Heart right ventricle (tissue), 16 donors: ENCODE measurements around the gene ATXN2L. TPM values are rescaled to one million over a fixed set of nuclear protein-coding genes. Genes with fewer than 3 reads are reported as not detected.
"Not testable (repeated sequence)": the region's sequence is repeated elsewhere in the genome, so short reads cannot be mapped to it uniquely, and the experiment has no call there.

Experiments
- ATAC-seq, 8 donors: fragments of 200-7000 bp; cut with Tn5 transposase; one replicate each; pipeline ENCODE4 v1.9.1; 2020; ENCODE audit warnings: mild to moderate bottlenecking in 8 of 8, moderate library complexity in 8 of 8, moderate number of reproducible peaks in 1 of 8
- DNase-seq, 2 donors: peaks; one replicate each; pipeline ENCODE4 v3.0.0-alpha.2; 2020
- H3K27ac ChIP-seq, 10 donors: fragments of 200-600 bp; sonication (generic) in 2 of 10; one replicate each; pipeline versions ENCODE4 v1.5.0 to v1.8.0; 2020 to 2022; ENCODE audit warnings: mild to moderate bottlenecking in 3 of 10
- H3K27me3 ChIP-seq, 7 donors: fragments of 200-600 bp; one replicate each; pipeline ENCODE4 v1.8.0; 2021 to 2022; ENCODE audit warnings: mild to moderate bottlenecking in 2 of 7
- H3K36me3 ChIP-seq, 9 donors: fragments of 200-600 bp; sonication (generic) in 1 of 9; one replicate each; pipeline versions ENCODE4 v1.5.0 to v1.8.0; 2020 to 2022; ENCODE audit warnings: mild to moderate bottlenecking in 2 of 9
- H3K4me1 ChIP-seq, 9 donors: fragments of 200-600 bp; sonication (generic) in 1 of 9; one replicate each; pipeline versions ENCODE4 v1.5.0 to v1.8.0; 2020 to 2022; ENCODE audit warnings: mild to moderate bottlenecking in 4 of 9
- H3K4me3 ChIP-seq, 10 donors: fragments of 200-600 bp; sonication (generic) in 2 of 10; one replicate each; pipeline versions ENCODE4 v1.5.0 to v1.8.0; 2020 to 2022; ENCODE audit warnings: mild to moderate bottlenecking in 7 of 10, moderate library complexity in 2 of 10
- H3K9me3 ChIP-seq, 11 donors: fragments of 200-600 bp in 10 of 11; sonication (generic) in 2 of 11; one replicate each; pipeline versions ENCODE4 v1.5.0 to v1.8.0; 2013 to 2022; ENCODE audit warnings: mild to moderate bottlenecking in 2 of 11, control low read depth in 1 of 11, moderate library complexity in 1 of 11
- WGBS, 2 donors: extraction: QIAGEN DNeasy Blood & Tissue Kit; methylation state at CpG; one replicate each; pipeline ENCODE4 v1.1.7; 2013; ENCODE audit warnings: inconsistent platforms in 1 of 2; 5-methylcytosine and 5-hydroxymethylcytosine counted together
- intact Hi-C, 10 donors: fragments of 100-400 bp; cut with DNase I; formaldehyde crosslinking; loops; one replicate each; pipeline versions ENCODE4 v1.11.1 to v1.14.2; 2022
- long read RNA-seq, 3 donors: library from polyadenylated mRNA; unstranded; transcript quantifications; one replicate each; pipeline ENCODE4 v2.0.0, GENCODE V29; 2020 to 2021
- polyA plus RNA-seq, 2 donors: library from polyadenylated mRNA; stranded (reverse); fragments of 200-250 nt; gene quantifications; one replicate each; pipeline ENCODE4 v1.2.3, GENCODE V29; 2013
- total RNA-seq, 10 donors: library from RNA; stranded (reverse); fragmentation: NEBNext Ultra II Directional in 3 of 10; extraction: Animal tissue kit (Norgen Biotek cat#: 25700) in 3 of 10; gene quantifications; one replicate each; pipeline versions ENCODE4 v1.2.1 to v1.2.4, GENCODE V29; 2021 to 2023
- TF ChIP-seq, protein P1 (sequence below), 9 donors: fragments of 200-600 bp; sonication (generic) in 2 of 9; IDR thresholded peaks; one replicate each; pipeline versions ENCODE4 v1.5.0 to v1.8.0; 2021 to 2022; ENCODE audit warnings: antibody characterized with exemption in 9 of 9, mild to moderate bottlenecking in 5 of 9, moderate library complexity in 1 of 9
- donor health status: Arrhythmogenic right ventricular cardiomyopathy.
- donor health status: ischemic (EF 13 %, LVEDD 7.1; RV severe dilation, severe dysfunction).
- donor health status: healthy with polysubstance abuse.
- donor health status: DM: no; HTN: yes; CAD: no.
- donor health status: DM: no; HTN: no; CAD: no.
- donor health status: ischemic (EF 25% LVEDD 6.9; RV normal size, moderate dysfunction).
- donor health status: ischemic (EF 25% LVEDD 5.7; RV mildly dilated, moderate dysfunction).
- donor health status: healthy.
- donor health status: DM: yes; HTN: yes; CAD: no.
- donor health status: Ischemic cardiomyopathy.
- donor health status: ischemic (EF 35%, LVEDD 5.7; RV mildly dilated, moderate dysfunction).
- donor health status: nonischemic (EF 11% LVEDD 7.7; RV severe dilation, severe dysfunction).
- donor health status: DM: yes; HTN: yes; CAD: no.
- donor health status: PGD.
- donor health status: ischemic (EF 29% LVEDD 5.4; RV normal size, mild dysfunction).
- donor health status: nonischemic (EF 23%, LVEDD 6.1; RV moderate dilation, normal function).

Gene ATXN2L, protein sequence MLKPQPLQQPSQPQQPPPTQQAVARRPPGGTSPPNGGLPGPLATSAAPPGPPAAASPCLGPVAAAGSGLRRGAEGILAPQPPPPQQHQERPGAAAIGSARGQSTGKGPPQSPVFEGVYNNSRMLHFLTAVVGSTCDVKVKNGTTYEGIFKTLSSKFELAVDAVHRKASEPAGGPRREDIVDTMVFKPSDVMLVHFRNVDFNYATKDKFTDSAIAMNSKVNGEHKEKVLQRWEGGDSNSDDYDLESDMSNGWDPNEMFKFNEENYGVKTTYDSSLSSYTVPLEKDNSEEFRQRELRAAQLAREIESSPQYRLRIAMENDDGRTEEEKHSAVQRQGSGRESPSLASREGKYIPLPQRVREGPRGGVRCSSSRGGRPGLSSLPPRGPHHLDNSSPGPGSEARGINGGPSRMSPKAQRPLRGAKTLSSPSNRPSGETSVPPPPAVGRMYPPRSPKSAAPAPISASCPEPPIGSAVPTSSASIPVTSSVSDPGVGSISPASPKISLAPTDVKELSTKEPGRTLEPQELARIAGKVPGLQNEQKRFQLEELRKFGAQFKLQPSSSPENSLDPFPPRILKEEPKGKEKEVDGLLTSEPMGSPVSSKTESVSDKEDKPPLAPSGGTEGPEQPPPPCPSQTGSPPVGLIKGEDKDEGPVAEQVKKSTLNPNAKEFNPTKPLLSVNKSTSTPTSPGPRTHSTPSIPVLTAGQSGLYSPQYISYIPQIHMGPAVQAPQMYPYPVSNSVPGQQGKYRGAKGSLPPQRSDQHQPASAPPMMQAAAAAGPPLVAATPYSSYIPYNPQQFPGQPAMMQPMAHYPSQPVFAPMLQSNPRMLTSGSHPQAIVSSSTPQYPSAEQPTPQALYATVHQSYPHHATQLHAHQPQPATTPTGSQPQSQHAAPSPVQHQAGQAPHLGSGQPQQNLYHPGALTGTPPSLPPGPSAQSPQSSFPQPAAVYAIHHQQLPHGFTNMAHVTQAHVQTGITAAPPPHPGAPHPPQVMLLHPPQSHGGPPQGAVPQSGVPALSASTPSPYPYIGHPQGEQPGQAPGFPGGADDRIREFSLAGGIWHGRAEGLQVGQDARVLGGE
- total RNA-seq (10 to 100 TPM; 37.4 to 66.2 (median 45.9) TPM), polyA plus RNA-seq (10 to 100 TPM; 36.0 to 99.9 TPM)
- long read RNA-seq, donor 1, partial matches to known transcripts: 7 of 15 reads
- long read RNA-seq, donor 1, other reads (novel, unspliced or antisense): 8 of 15 reads
- long read RNA-seq, donor 2, partial matches to known transcripts: 5 of 13 reads
- long read RNA-seq, donor 2, other reads (novel, unspliced or antisense): 7 of 13 reads
- long read RNA-seq, donor 3, partial matches to known transcripts: 2 of 3 reads
- long read RNA-seq, donor 3, other reads (novel, unspliced or antisense): 1 of 3 reads

DNA sequence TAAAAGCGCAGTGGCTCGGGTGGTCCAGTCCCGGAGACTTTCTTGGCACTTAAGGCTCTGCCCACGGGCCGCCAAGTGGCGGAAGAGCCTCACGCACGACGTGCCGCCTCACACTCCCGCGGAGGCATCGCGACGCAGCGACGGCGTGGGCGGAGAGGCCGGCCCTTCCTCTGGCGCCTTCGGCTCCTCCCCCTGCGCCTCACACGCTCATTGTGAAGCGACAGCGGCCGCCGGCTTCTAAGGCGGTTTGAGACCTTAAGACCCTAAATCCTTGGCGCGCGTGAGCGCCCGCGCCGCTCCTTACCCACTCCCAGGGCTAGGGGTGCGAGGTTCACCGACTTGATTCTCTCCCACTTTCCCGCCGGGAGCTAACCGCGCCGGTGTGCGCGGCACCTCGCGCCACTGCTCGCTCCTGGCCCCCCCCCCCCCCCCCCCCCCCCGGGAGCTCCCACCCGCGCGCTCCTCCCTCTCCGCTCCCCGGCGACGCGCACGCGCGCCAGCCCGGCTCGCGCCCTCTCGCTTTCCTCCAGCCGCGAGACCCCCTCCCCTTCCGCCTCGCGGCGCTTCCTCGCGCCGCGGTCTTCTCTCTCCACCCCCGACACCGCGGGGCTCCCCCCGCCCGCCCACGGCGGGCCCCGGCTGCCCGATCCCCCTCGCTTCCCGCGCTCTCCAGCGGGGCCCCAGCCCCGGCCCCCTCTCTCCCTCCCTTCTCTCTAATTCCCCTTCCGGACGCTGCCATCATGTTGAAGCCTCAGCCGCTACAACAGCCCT, at the start of gene ATXN2L:
ATXN2L (plus strand) TSS at position 480 of the 771 bp plus-strand sequence; CDS start at position 741, 261 bp downstream.
- WGBS, 2 donors: 1% methylated on average over 45 to 89 of the region's 91 CpGs
- TF ChIP-seq, protein P1, sequence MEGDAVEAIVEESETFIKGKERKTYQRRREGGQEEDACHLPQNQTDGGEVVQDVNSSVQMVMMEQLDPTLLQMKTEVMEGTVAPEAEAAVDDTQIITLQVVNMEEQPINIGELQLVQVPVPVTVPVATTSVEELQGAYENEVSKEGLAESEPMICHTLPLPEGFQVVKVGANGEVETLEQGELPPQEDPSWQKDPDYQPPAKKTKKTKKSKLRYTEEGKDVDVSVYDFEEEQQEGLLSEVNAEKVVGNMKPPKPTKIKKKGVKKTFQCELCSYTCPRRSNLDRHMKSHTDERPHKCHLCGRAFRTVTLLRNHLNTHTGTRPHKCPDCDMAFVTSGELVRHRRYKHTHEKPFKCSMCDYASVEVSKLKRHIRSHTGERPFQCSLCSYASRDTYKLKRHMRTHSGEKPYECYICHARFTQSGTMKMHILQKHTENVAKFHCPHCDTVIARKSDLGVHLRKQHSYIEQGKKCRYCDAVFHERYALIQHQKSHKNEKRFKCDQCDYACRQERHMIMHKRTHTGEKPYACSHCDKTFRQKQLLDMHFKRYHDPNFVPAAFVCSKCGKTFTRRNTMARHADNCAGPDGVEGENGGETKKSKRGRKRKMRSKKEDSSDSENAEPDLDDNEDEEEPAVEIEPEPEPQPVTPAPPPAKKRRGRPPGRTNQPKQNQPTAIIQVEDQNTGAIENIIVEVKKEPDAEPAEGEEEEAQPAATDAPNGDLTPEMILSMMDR (IDR thresholded peaks at IDR 0.05): peak in 4 of 9 donors; percentile 5 to 26 (median 20)
- no peaks in the 10 kb centered on the region for H3K27me3 ChIP-seq
- intact Hi-C loops: loop anchor here in 6 of 10 donors (1.0 to 10.0 kb wide), 7 partner anchors 24 to 125 kb away; partner anchors contain the start of genes RABEP2 (in 2 of the 6), CD19 (in 1 of the 6), SH2B1 (in 1 of the 6) and TUFM (in 1 of the 6)
- ATAC-seq (peak; percentile 72 to 89 (median 78)), DNase-seq (peak; percentile 94 to 95)
- H3K4me3 ChIP-seq: peak within 1 kb of the TSS; percentile 79 to 100 (median 100)
- peak within 1 kb of the TSS; percentile 92 to 100 (median 100) for H3K27ac ChIP-seq
- H3K4me1 ChIP-seq: peaks cover 8 to 34% (median 23%) of the 10 kb centered on the region in 9 donors
- H3K9me3 ChIP-seq: no peaks in the 10 kb centered on the region
- peaks cover 0 to 36% (median 15%) of the 10 kb centered on the region in 9 donors for H3K36me3 ChIP-seq

DNA sequence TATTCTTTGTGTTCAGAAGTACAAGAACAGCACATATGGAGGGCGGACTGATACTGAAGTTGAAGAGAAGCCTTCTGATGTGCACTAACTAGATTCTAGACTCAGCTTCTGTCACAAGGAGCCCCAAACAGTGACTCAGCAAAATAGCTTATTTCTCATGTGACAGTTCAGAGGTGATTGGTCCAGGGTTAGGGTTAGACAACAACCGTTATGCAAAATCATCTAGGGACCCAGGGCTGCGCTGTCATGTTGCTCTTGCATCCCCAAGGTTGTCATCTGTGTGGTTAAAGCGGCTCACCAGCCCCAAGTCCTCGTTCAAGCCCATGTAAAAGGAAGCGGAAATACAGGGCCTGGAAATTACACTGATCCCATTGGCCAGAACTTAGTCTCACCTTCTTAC, 41.1 kb upstream of the ATXN2L start:
- no CpG with 5 or more reads among the region's 6 CpGs for WGBS, 2 donors
- DNase-seq, intact Hi-C loops, H3K27me3 ChIP-seq, H3K36me3 ChIP-seq, H3K9me3 ChIP-seq, H3K4me3 ChIP-seq, ATAC-seq, H3K27ac ChIP-seq, H3K4me1 ChIP-seq: not testable (repeated sequence)

DNA sequence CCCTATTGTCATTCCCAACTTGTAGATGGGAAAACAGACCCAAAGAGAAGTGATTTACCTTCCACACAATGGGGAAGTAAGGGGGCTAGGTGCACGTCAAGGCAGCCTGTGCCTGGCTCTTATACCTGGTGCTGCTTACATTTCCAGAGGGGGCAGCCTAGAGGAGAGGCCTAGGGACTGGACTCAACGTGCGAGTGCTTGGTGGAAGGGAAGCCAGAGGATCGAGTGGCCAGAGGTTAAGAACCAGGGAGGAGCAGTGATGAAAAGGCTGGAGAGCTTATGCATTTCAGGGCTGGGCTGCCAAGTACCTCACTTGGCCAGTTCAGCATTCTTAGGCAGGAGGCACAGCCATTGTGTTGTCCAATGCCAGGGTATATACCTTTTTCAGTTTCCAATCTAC, 40.4 kb upstream of the ATXN2L start:
- H3K27me3 ChIP-seq, H3K4me1 ChIP-seq, H3K27ac ChIP-seq, ATAC-seq, intact Hi-C loops, H3K36me3 ChIP-seq, H3K4me3 ChIP-seq, H3K9me3 ChIP-seq, DNase-seq: not testable (repeated sequence)
- no CpG with 5 or more reads among the region's 4 CpGs for WGBS, 2 donors

DNA sequence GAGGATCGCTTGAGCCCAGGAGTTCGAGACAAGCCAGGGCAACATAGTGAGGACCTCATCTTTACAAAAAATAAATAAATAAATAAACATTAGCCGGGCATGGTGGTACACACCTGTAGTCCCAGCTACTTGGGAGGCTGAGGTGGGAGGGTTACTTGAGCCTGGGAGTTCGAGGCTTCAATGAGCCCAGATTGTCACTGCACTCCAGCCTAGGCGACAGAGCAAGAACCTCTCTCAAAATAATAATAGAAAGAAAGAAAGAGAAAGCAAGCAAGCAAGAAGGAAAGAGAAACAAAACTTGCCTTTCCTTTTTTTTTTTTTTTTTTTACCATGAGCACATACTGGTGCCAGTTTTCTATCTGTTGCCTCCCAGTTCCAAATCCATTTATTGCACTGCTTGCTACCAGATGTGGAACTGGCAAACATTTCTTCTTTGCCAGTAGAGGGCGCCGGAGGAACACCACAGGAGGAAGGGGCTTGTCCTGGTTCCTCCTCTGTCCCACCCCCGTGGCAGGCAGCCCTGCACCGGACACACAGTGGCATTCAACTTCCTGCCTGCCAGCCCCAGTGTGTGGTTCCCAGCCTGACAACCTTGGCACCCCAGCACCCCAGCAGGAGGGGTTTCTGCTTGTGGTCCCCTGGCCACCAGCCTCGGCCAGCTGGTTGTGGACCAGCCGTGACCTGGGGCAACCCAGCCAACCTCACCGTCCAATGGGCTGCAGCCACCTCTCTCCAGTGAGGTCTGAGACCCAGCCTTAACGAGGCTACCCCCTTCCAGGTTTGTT, 20.4 kb upstream of the ATXN2L start:
- H3K27ac ChIP-seq, intact Hi-C loops, H3K27me3 ChIP-seq, H3K9me3 ChIP-seq, H3K36me3 ChIP-seq, H3K4me1 ChIP-seq: not testable (repeated sequence)
- TF ChIP-seq, protein P1 (IDR thresholded peaks at IDR 0.05): peak in 6 of 9 donors; percentile 28 to 65 (median 50)
- DNase-seq (peak in 1 of 2 donors; percentile 1), ATAC-seq (peak; percentile 91 to 96 (median 94))
- 66 to 68% methylated on average over 4 to 5 of the region's 13 CpGs for WGBS, 2 donors
- peak overlapping the region in 4 of 10 donors; percentile 27 to 36 (median 34) for H3K4me3 ChIP-seq

DNA sequence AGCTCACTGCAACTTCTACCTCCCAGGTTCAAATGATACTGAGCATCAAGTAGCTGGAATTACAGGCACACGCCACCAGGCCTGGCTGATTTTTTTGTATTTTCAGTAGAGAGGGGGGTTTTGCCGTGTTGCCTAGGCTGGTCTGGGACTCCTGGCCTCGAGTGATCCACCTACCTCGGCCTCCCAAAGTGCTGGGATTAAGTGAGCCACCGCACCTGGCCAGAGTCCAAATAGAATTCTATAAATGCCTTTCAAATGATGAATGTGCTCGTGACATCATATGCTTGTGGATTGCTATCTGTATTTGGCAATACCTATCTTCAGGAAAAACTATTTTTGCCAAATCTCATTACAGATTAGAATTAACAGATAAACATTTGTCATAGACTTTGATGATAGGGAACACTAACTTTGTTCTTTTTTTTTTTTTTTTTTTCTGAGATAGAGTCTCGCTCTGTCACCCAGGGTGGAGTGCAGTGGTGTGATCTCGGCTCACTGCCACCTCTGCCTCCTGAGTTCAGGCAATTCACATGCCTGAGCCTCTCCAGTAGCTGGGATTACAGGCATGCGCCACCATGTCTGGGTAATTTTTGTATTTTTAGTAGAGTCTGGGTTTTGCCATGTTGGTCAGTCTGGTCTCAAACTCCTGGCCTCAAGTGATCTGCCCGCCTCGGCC, 15.2 kb upstream of the ATXN2L start:
- H3K4me3 ChIP-seq, DNase-seq, H3K4me1 ChIP-seq, H3K27ac ChIP-seq, H3K36me3 ChIP-seq, H3K27me3 ChIP-seq, intact Hi-C loops, H3K9me3 ChIP-seq: not testable (repeated sequence)
- no CpG with 5 or more reads among the region's 11 CpGs for WGBS, 2 donors
- ATAC-seq: peak in 5 of 8 donors; percentile 20 to 62 (median 47)
